HepG2 (cell line): ENCODE results near the gene OSBPL3. TPM values are rescaled to one million over a fixed set of nuclear protein-coding genes. Genes with fewer than 3 reads are reported as not detected.

Experiments used
- ATAC-seq: fragments of 200-7000 bp; cut with Tn5 transposase; 3 replicates; pipeline ENCODE4 v1.9.1; 2020; ENCODE audit warnings: mild to moderate bottlenecking, moderate library complexity
- BruUV-seq: library from RNA; stranded (reverse); fragments of 400-500 nt; replicated peaks from 2 replicates; lab custom pipeline; 2021; lab: Mats Ljungman, UMichigan
- CTCF ChIA-PET: fragments of 300-600 bp; formaldehyde crosslinking; extraction: SDS; loops from one replicate; lab custom pipeline; 2021; ENCODE audit warnings: low total read pairs, inconsistent platforms, low intra/inter-chr PET ratio; lab: Yijun Ruan, JAX
- POLR2A ChIA-PET: fragments of 350-600 bp; sonication (Branson Sonifier 250); formaldehyde crosslinking; loops from one replicate; lab custom pipeline; 2020; ENCODE audit warnings: antibody characterized with exemption, inconsistent platforms; lab: Yijun Ruan, JAX
- DNase-seq: peaks from one replicate; pipeline ENCODE4 v3.0.0-alpha.2; 2015; ENCODE audit warnings: low spot score
- FAIRE-seq: peaks from 3 replicates; lab custom pipeline; 2011; peaks lifted over from hg19 to GRCh38; lab: Jason Lieb, UNC
- H2AFZ ChIP-seq: one replicate; pipeline ENCODE4 v1.6.1; 2011; ENCODE audit warnings: low read length, inconsistent platforms
- H3K27ac ChIP-seq: fragments of 300-600 bp; 3 replicates; pipeline ENCODE4 v1.8.0; 2011; ENCODE audit warnings: mixed run types, mild to moderate bottlenecking, mixed read lengths, low read length, inconsistent platforms; ENCODE audit not compliant: insufficient read depth; ENCODE audit errors: extremely low read length
- H3K27me3 ChIP-seq, 2 experiments: fragments of 200-600 bp in 1 of 2; 2 replicates in 1 of 2; 3 replicates in 1 of 2; pipeline versions ENCODE4 v1.6.0 to v1.8.0; 2011; ENCODE audit warnings: low read length in 2 of 2, mild to moderate bottlenecking in 2 of 2, moderate library complexity in 2 of 2, inconsistent platforms in 1 of 2; ENCODE audit not compliant: insufficient read depth in 2 of 2, control insufficient read depth in 1 of 2
- H3K36me3 ChIP-seq, 2 experiments: fragments of 200-600 bp in 1 of 2; replicated peaks in 1 of 2; 2 replicates in 1 of 2; 3 replicates in 1 of 2; pipeline versions ENCODE4 v1.5.1 to v1.8.0; 2011; ENCODE audit warnings: low read length in 2 of 2, inconsistent platforms in 1 of 2; ENCODE audit not compliant: insufficient read depth in 2 of 2, control insufficient read depth in 1 of 2
- H3K4me1 ChIP-seq: 2 replicates; pipeline ENCODE4 v1.5.1; 2012; ENCODE audit warnings: low read length, inconsistent platforms; ENCODE audit not compliant: insufficient read depth
- H3K4me2 ChIP-seq: 2 replicates; pipeline ENCODE4 v1.6.0; 2011; ENCODE audit warnings: low read depth, low read length, inconsistent platforms
- H3K4me3 ChIP-seq, 3 experiments: fragments of 200-600 bp in 1 of 3; sonication (generic), shearing (Covaris generic) in 1 of 3; replicated peaks in 1 of 3; 2 replicates each; pipeline ENCODE4 v1.5.1; 2011 to 2016; ENCODE audit warnings: low read length in 3 of 3, inconsistent platforms in 2 of 3, low read depth in 2 of 3, mild to moderate bottlenecking in 2 of 3, control low read depth in 1 of 3, mixed read lengths in 1 of 3; ENCODE audit not compliant: insufficient read depth in 1 of 3
- H3K79me2 ChIP-seq: one replicate; pipeline ENCODE4 v1.6.1; 2011; ENCODE audit warnings: low read length, inconsistent platforms; ENCODE audit not compliant: insufficient read depth
- H3K9ac ChIP-seq: 2 replicates; pipeline ENCODE4 v1.6.0; 2011; ENCODE audit warnings: mild to moderate bottlenecking, low read depth, low read length, inconsistent platforms; ENCODE audit not compliant: insufficient read depth
- H3K9me3 ChIP-seq: 2 replicates; pipeline ENCODE4 v1.5.1; 2012; ENCODE audit warnings: mild to moderate bottlenecking, low read length
- H4K20me1 ChIP-seq: 2 replicates; pipeline ENCODE4 v1.6.0; 2011; ENCODE audit warnings: inconsistent platforms, mild to moderate bottlenecking, low read length, moderate library complexity; ENCODE audit not compliant: insufficient read depth
- MAZ ChIP-seq, 2 experiments: sonication (generic) in 1 of 2; formaldehyde crosslinking in 1 of 2; IDR thresholded peaks; 2 replicates each; pipeline versions ENCODE4 v1.5.0 to v1.6.1; 2012 to 2020; ENCODE audit warnings: low read depth in 2 of 2, mild to moderate bottlenecking in 2 of 2, borderline replicate concordance in 1 of 2, improper control_type of control experiment in 1 of 2, low read length in 1 of 2, missing genetic modification reagents in 1 of 2, moderate library complexity in 1 of 2
- NFATC3 ChIP-seq: sonication (generic); formaldehyde crosslinking; IDR thresholded peaks from 2 replicates; pipeline ENCODE4 v1.5.1; 2020; ENCODE audit warnings: mild to moderate bottlenecking, missing genetic modification reagents
- NONO ChIP-seq, 2 experiments: fragments of 450-650 bp in 1 of 2; sonication (generic) in 1 of 2; formaldehyde crosslinking in 1 of 2; IDR thresholded peaks in 1 of 2; conservative IDR thresholded peaks in 1 of 2; 2 replicates each; pipeline versions ENCODE4 v1.6.1 to v1.8.0; 2017 to 2022; ENCODE audit warnings: mild to moderate bottlenecking in 1 of 2, missing genetic modification reagents in 1 of 2, moderate library complexity in 1 of 2
- PITX1 ChIP-seq: sonication (generic); formaldehyde crosslinking; IDR thresholded peaks from 2 replicates; pipeline ENCODE4 v1.5.1; 2020; ENCODE audit warnings: mild to moderate bottlenecking, missing genetic modification reagents
- PLRG1 ChIP-seq: fragments of 450-650 bp; conservative IDR thresholded peaks from 2 replicates; pipeline ENCODE4 v1.6.1; 2016
- PRDM10 ChIP-seq: sonication (generic); formaldehyde crosslinking; IDR thresholded peaks from 2 replicates; pipeline ENCODE4 v1.4.0; 2020; ENCODE audit warnings: low read depth, missing genetic modification reagents
- RARG ChIP-seq: sonication (generic); formaldehyde crosslinking; IDR thresholded peaks from 2 replicates; pipeline ENCODE4 v1.4.0; 2020; ENCODE audit warnings: low read depth, mild to moderate bottlenecking, missing genetic modification reagents
- THAP9 ChIP-seq: sonication (generic); formaldehyde crosslinking; IDR thresholded peaks from 2 replicates; pipeline ENCODE4; 2020; ENCODE audit warnings: missing genetic modification reagents, mild to moderate bottlenecking, borderline replicate concordance
- ZNF207 ChIP-seq: fragments of 450-650 bp; IDR thresholded peaks from 2 replicates; pipeline ENCODE4 v1.6.1; 2016; ENCODE audit warnings: antibody characterized with exemption, borderline replicate concordance
- ZNF562 ChIP-seq: sonication (generic); formaldehyde crosslinking; IDR thresholded peaks from 2 replicates; pipeline ENCODE4 v1.8.0; 2022; ENCODE audit warnings: missing genetic modification reagents, borderline replicate concordance
- ZNF841 ChIP-seq: sonication (generic); formaldehyde crosslinking; IDR thresholded peaks from 2 replicates; pipeline ENCODE4 v1.8.1; 2023; ENCODE audit warnings: missing genetic modification reagents, borderline replicate concordance
- ZSCAN12 ChIP-seq: sonication (generic); formaldehyde crosslinking; IDR thresholded peaks from 2 replicates; pipeline ENCODE4 v1.9.0; 2021; ENCODE audit warnings: mild to moderate bottlenecking, missing genetic modification reagents
- WGBS: methylation state at CpG from one replicate; pipeline ENCODE4 v1.1.6; 2017; ENCODE audit warnings: low lambda C conversion rate; 5-methylcytosine and 5-hydroxymethylcytosine counted together
- in situ Hi-C: cut with HindIII; loops from 2 replicates; pipeline ENCODE4 v1.10.0; 2017; ENCODE audit warnings: low pct_unique_long_range_greater_than_20kb; ENCODE audit not compliant: extremely low pct_ligation_motif_present
- intact Hi-C: fragments of 100-400 bp; cut with micrococcal nuclease; formaldehyde crosslinking; loops from one replicate; pipeline ENCODE4 v1.10.0; 2022; ENCODE audit not compliant: unreplicated experiment
- polyA plus RNA-seq, 8 experiments: library from polyadenylated mRNA; depleted of rRNA in 3 of 8; stranded (reverse) in 7 of 8; unstranded in 1 of 8; fragments of >200 nt; fragmentation: Illumina TruSeq in 4 of 8; extraction: Trizol in 4 of 8; gene quantifications; 2 replicates each; pipeline versions ENCODE4 v1.2.1 to v1.2.3, GENCODE V29; 2011 to 2016; ENCODE audit warnings: low read depth in 4 of 8, missing spikeins in 1 of 8, mixed read lengths in 1 of 8; ENCODE audit not compliant: insufficient read depth in 1 of 8
- total RNA-seq, 5 experiments: library from RNA; depleted of rRNA; stranded (reverse); fragments of >200 nt; fragmentation: Illumina TruSeq; extraction: Trizol; gene quantifications; 2 replicates each; pipeline ENCODE4 v1.2.3, GENCODE V29; 2016; ENCODE audit warnings: low read depth in 1 of 5
- TF ChIP-seq, protein P1 (sequence below): sonication (generic); formaldehyde crosslinking; IDR thresholded peaks from 2 replicates; pipeline ENCODE4 v1.4.0; 2020; ENCODE audit warnings: mild to moderate bottlenecking, missing genetic modification reagents
- TF ChIP-seq, protein P2 (sequence below): sonication (generic); formaldehyde crosslinking; IDR thresholded peaks from 2 replicates; pipeline ENCODE4 v1.8.0; 2022; ENCODE audit warnings: mild to moderate bottlenecking, missing genetic modification reagents, borderline replicate concordance

The OSBPL3 gene
- total and polyA plus RNA-seq, 2 of the 13 experiments (the other 11 are each of a cell fraction or from before 2014, with no cell fraction given), result 8.8 to 28.9 TPM

DNA sequence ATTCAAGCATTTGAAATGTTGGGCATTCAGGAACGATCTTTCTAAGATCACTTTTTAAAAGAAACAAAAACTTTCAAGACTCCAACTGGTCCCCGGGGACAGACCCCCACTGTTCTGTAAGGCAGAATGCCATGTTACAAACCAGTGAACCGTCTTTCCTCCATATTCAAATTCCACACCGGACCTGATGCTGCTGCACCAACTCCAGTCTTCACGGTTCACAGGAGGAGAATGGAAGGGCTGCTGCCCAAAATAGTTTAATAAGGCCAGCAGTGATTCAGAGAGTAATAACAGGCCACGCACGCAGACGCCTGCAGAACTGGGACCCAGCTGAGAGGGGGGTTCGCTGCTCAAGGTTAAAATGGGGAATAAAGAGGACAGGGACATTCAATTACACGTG is 47.2 kb downstream of the OSBPL3 start:
- Histone ChIP-seq H4K20me1 (0 out of 2 replicates have a peak, but pooled peaks cover 2% of the 10 kb centered on the region), H2AFZ (no peak overlapping the region), H3K9me3 (no peaks in the 10 kb centered on the region), H3K27me3 (no peaks in the 10 kb centered on the region), H3K4me1 (0 out of 2 replicates have a peak, but pooled peaks cover 8% of the 10 kb centered on the region), H3K36me3 (no peaks in the 10 kb centered on the region), H3K4me2 (no peak overlapping the region), H3K79me2 (peaks cover 59% of the 10 kb centered on the region), H3K4me3 (no peak overlapping the region), H3K9ac (no peak overlapping the region), H3K27ac (no peak overlapping the region)
- intact Hi-C loops (no loop called here), in situ Hi-C loops (no loop called here)
- POLR2A ChIA-PET, result no interaction called here
- DNase-seq (no peak), FAIRE-seq (no peak), ATAC-seq (no peak)
- CTCF ChIA-PET, result no interaction called here
- BruUV-seq, result no TSS peak
- 97% methylated on average over 10 of the region's 10 CpGs for WGBS
- TF ChIP-seq ZNF562 (CRISPR knock-in tag) (no peak), NONO (IDR thresholded peaks at IDR 0.05) (no peak), NONO (CRISPR knock-in tag; conservative IDR thresholded peaks at IDR 0.05) (no peak), ZSCAN12 (CRISPR knock-in tag) (no peak), PITX1 (CRISPR knock-in tag) (no peak), MAZ (IDR thresholded peaks at IDR 0.05; ENCODE audit: borderline replicate concordance, low read depth, low read length) (no peak), MAZ (CRISPR knock-in tag; IDR thresholded peaks at IDR 0.05; ENCODE audit: low read depth) (no peak), RARG (no peak), ZNF841 (CRISPR knock-in tag) (no peak), ZNF207 (no peak), NFATC3 (no peak), PLRG1 (no peak), THAP9 (CRISPR knock-in tag) (no peak), PRDM10 (CRISPR knock-in tag) (no peak)
- TF ChIP-seq, protein P1, sequence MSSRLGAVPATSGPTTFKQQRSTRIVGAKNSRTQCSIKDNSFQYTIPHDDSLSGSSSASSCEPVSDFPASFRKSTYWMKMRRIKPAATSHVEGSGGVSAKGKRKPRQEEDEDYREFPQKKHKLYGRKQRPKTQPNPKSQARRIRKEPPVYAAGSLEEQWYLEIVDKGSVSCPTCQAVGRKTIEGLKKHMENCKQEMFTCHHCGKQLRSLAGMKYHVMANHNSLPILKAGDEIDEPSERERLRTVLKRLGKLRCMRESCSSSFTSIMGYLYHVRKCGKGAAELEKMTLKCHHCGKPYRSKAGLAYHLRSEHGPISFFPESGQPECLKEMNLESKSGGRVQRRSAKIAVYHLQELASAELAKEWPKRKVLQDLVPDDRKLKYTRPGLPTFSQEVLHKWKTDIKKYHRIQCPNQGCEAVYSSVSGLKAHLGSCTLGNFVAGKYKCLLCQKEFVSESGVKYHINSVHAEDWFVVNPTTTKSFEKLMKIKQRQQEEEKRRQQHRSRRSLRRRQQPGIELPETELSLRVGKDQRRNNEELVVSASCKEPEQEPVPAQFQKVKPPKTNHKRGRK (CRISPR knock-in tag), result no peak
- TF ChIP-seq, protein P2, sequence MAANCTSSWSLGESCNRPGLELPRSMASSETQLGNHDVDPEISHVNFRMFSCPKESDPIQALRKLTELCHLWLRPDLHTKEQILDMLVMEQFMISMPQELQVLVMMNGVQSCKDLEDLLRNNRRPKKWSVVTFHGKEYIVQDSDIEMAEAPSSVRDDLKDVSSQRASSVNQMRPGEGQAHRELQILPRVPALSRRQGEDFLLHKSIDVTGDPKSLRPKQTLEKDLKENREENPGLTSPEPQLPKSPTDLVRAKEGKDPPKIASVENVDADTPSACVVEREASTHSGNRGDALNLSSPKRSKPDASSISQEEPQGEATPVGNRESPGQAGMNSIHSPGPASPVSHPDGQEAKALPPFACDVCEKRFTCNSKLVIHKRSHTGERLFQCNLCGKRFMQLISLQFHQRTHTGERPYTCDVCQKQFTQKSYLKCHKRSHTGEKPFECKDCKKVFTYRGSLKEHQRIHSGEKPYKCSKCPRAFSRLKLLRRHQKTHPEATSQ (CRISPR knock-in tag), result no peak
